Adrenal gland (tissue), 5 donors: ENCODE data around the gene CKAP2L.

Source experiments
- CTCF ChIP-seq, 6 experiments: fragments of 450-650 bp in 4 of 6; fragments of 200-600 bp in 2 of 6; sonication (generic) in 1 of 6; IDR thresholded peaks; 1 replicate in 5 of 6; 2 replicates in 1 of 6; pipeline versions ENCODE4 v1.5.1 to v1.8.0; 2016 to 2021; ENCODE audit warnings: antibody characterized with exemption in 6 of 6, mild to moderate bottlenecking in 2 of 6, moderate library complexity in 1 of 6
- POLR2A ChIP-seq, 2 donors: fragments of 450-650 bp; IDR thresholded peaks; one replicate each; pipeline ENCODE4 v1.6.1; 2017; ENCODE audit warnings: antibody characterized with exemption in 2 of 2, mild to moderate bottlenecking in 2 of 2, moderate library complexity in 1 of 2
- donor health status: DM: no; HTN: no; CAD: no.

- TF ChIP-seq CTCF (IDR thresholded peaks at IDR 0.05) (peak; percentile 64 to 97 (median 86)), POLR2A (IDR thresholded peaks at IDR 0.05) (no peak)
These were observed 73.5 kb downstream of the CKAP2L start for GRCh38 chr2:112690853-112691401.
